H9 (cell line): ENCODE results near the gene ATAD2B. TPM values are rescaled to one million over a fixed set of nuclear protein-coding genes. Genes with fewer than 3 reads are reported as not detected.

Experiments
- DNase-seq: peaks from one replicate; pipeline ENCODE4 v3.0.0-alpha.2; 2017
- H2AFZ ChIP-seq: one replicate; pipeline ENCODE4 v1.6.1; 2013; ENCODE audit warnings: mild to moderate bottlenecking, low read length, control low read depth, moderate library complexity
- H2AK5ac ChIP-seq: 2 replicates; pipeline ENCODE4 v1.6.1; 2013; ENCODE audit warnings: low read length, control low read depth, mixed read lengths; ENCODE audit not compliant: insufficient read length
- H2BK120ac ChIP-seq: one replicate; pipeline ENCODE4 v1.6.1; 2013; ENCODE audit warnings: low read depth, mild to moderate bottlenecking, low read length, control low read depth, inconsistent platforms; ENCODE audit not compliant: poor library complexity, severe bottlenecking
- H2BK12ac ChIP-seq: 2 replicates; pipeline ENCODE4 v1.6.1; 2013; ENCODE audit warnings: low read length, control low read depth, mixed read lengths, low read depth; ENCODE audit not compliant: insufficient read length
- H2BK15ac ChIP-seq: 2 replicates; pipeline ENCODE4 v1.6.1; 2013; ENCODE audit warnings: low read depth, low read length, control low read depth
- H2BK20ac ChIP-seq: one replicate; pipeline ENCODE4 v1.6.1; 2013; ENCODE audit warnings: low read depth, mild to moderate bottlenecking, low read length, control low read depth, inconsistent platforms; ENCODE audit not compliant: poor library complexity, severe bottlenecking
- H2BK5ac ChIP-seq: 2 replicates; pipeline ENCODE4 v1.6.1; 2013; ENCODE audit warnings: low read length, control low read depth, mixed read lengths; ENCODE audit not compliant: insufficient read length
- H3K14ac ChIP-seq: 2 replicates; pipeline ENCODE4 v1.6.1; 2013; ENCODE audit warnings: low read length, control low read depth; ENCODE audit not compliant: insufficient read depth
- H3K18ac ChIP-seq: 2 replicates; pipeline ENCODE4 v1.6.1; 2013; ENCODE audit warnings: low read depth, mild to moderate bottlenecking, mixed read lengths, low read length, control low read depth; ENCODE audit not compliant: insufficient read length
- H3K23ac ChIP-seq: 2 replicates; pipeline ENCODE4 v1.6.1; 2013; ENCODE audit warnings: low read length, control low read depth, mixed read lengths, low read depth; ENCODE audit not compliant: insufficient read length
- H3K23me2 ChIP-seq: 2 replicates; pipeline ENCODE4 v1.6.1; 2013; ENCODE audit warnings: low read depth, mild to moderate bottlenecking, mixed read lengths, low read length, control low read depth; ENCODE audit not compliant: insufficient read length, poor library complexity, severe bottlenecking
- H3K27ac ChIP-seq: 2 replicates; pipeline ENCODE4 v1.5.1; 2013; ENCODE audit warnings: low read length, control low read depth, mixed read lengths, low read depth; ENCODE audit not compliant: insufficient read length
- H3K27me3 ChIP-seq: 2 replicates; pipeline ENCODE4 v1.6.1; 2013; ENCODE audit warnings: low read length, control low read depth, inconsistent platforms; ENCODE audit not compliant: insufficient read depth
- H3K4ac ChIP-seq: 2 replicates; pipeline ENCODE4 v1.6.1; 2013; ENCODE audit warnings: low read depth, mild to moderate bottlenecking, control low read depth, inconsistent platforms, low read length, moderate library complexity
- H3K4me1 ChIP-seq: 2 replicates; pipeline ENCODE4 v1.6.1; 2013; ENCODE audit warnings: low read length, control low read depth, inconsistent platforms; ENCODE audit not compliant: insufficient read depth
- H3K4me2 ChIP-seq: 2 replicates; pipeline ENCODE4 v1.6.1; 2013; ENCODE audit warnings: low read length, control low read depth, mixed read lengths; ENCODE audit not compliant: insufficient read length, insufficient read depth
- H3K56ac ChIP-seq: 2 replicates; pipeline ENCODE4 v1.6.1; 2013; ENCODE audit warnings: low read depth, mild to moderate bottlenecking, mixed read lengths, low read length, control low read depth; ENCODE audit not compliant: insufficient read length
- H3K79me1 ChIP-seq: 2 replicates; pipeline ENCODE4 v1.6.1; 2013; ENCODE audit warnings: low read depth, mild to moderate bottlenecking, moderate library complexity, low read length, control low read depth, inconsistent platforms; ENCODE audit not compliant: insufficient read depth, poor library complexity, severe bottlenecking
- H3K79me2 ChIP-seq: 2 replicates; pipeline ENCODE4 v1.6.1; 2013; ENCODE audit warnings: low read length, control low read depth, inconsistent platforms; ENCODE audit not compliant: insufficient read depth
- H3K9ac ChIP-seq: 2 replicates; pipeline ENCODE4 v1.6.1; 2013; ENCODE audit warnings: low read length, control low read depth, mixed read lengths; ENCODE audit not compliant: insufficient read length; ENCODE audit errors: extremely low read depth
- H3K9me3 ChIP-seq: one replicate; pipeline ENCODE4 v1.6.1; 2013; ENCODE audit warnings: low read depth, low read length, inconsistent platforms; ENCODE audit not compliant: control insufficient read depth
- H3T11ph ChIP-seq: one replicate; pipeline ENCODE4 v1.6.1; 2013; ENCODE audit warnings: mild to moderate bottlenecking, low read length, control low read depth, inconsistent platforms
- H4K20me1 ChIP-seq: one replicate; pipeline ENCODE4 v1.6.1; 2013; ENCODE audit not compliant: control insufficient read depth, insufficient read length, insufficient read depth
- H4K5ac ChIP-seq: 2 replicates; pipeline ENCODE4 v1.6.1; 2013; ENCODE audit warnings: low read depth, mild to moderate bottlenecking, mixed read lengths, low read length, control low read depth; ENCODE audit not compliant: insufficient read length
- H4K8ac ChIP-seq: replicated peaks from 2 replicates; pipeline ENCODE4 v1.6.1; 2013; ENCODE audit warnings: low read length, control low read depth, mixed read lengths, low read depth; ENCODE audit not compliant: insufficient read length
- H4K91ac ChIP-seq: 2 replicates; pipeline ENCODE4 v1.6.1; 2013; ENCODE audit warnings: low read depth, mild to moderate bottlenecking, moderate library complexity, mixed read lengths, low read length, control low read depth; ENCODE audit not compliant: insufficient read length
- H3K27ac Mint-ChIP-seq, 3 experiments: 2 replicates in 2 of 3; 3 replicates in 1 of 3; pipeline ENCODE4 v1.8.0; 2020 to 2021; ENCODE audit warnings: mixed read lengths in 3 of 3, mild to moderate bottlenecking in 1 of 3, moderate library complexity in 1 of 3
- H3K27me3 Mint-ChIP-seq: 2 replicates; pipeline ENCODE4 v1.8.0; 2021; ENCODE audit warnings: low read depth, mild to moderate bottlenecking, moderate library complexity, mixed read lengths
- H3K36me3 Mint-ChIP-seq, 3 experiments: 2 replicates in 2 of 3; 3 replicates in 1 of 3; pipeline ENCODE4 v1.8.0; 2020 to 2021; ENCODE audit warnings: low read depth in 3 of 3, mixed read lengths in 3 of 3; ENCODE audit not compliant: insufficient read depth in 1 of 3
- H3K4me1 Mint-ChIP-seq, 2 experiments: 2 replicates each; pipeline ENCODE4 v1.8.0; 2020; ENCODE audit warnings: mixed read lengths in 2 of 2
- H3K4me3 Mint-ChIP-seq, 2 experiments: 2 replicates in 1 of 2; 3 replicates in 1 of 2; pipeline ENCODE4 v1.8.0; 2020 to 2021; ENCODE audit warnings: mild to moderate bottlenecking in 2 of 2, mixed read lengths in 2 of 2, moderate library complexity in 1 of 2
- H3K9me3 Mint-ChIP-seq, 2 experiments: 2 replicates in 1 of 2; 3 replicates in 1 of 2; pipeline ENCODE4 v1.8.0; 2020; ENCODE audit warnings: mild to moderate bottlenecking in 2 of 2, mixed read lengths in 2 of 2, moderate library complexity in 1 of 2
- WGBS: extraction: QIAGEN DNeasy Blood & Tissue Kit; methylation state at CpG from one replicate; pipeline ENCODE4 v1.1.7; 2013; ENCODE audit warnings: missing lambda C conversion rate, low lambda C conversion rate, mixed read lengths; ENCODE audit not compliant: insufficient read length; ENCODE audit errors: extremely low coverage; 5-methylcytosine and 5-hydroxymethylcytosine counted together
- total RNA-seq: library from RNA; stranded (reverse); gene quantifications from 2 replicates; pipeline ENCODE4 v1.2.1, GENCODE V29; 2021
- TF ChIP-seq, protein P1 (sequence below): fragments of 200-600 bp; sonication (generic); conservative IDR thresholded peaks from 3 replicates; pipeline ENCODE4 v1.8.0; 2021; ENCODE audit warnings: antibody characterized with exemption, mild to moderate bottlenecking

ATAD2B gene
- total RNA-seq, 1 experiment from 2014 or later = 21.4 TPM

DNA sequence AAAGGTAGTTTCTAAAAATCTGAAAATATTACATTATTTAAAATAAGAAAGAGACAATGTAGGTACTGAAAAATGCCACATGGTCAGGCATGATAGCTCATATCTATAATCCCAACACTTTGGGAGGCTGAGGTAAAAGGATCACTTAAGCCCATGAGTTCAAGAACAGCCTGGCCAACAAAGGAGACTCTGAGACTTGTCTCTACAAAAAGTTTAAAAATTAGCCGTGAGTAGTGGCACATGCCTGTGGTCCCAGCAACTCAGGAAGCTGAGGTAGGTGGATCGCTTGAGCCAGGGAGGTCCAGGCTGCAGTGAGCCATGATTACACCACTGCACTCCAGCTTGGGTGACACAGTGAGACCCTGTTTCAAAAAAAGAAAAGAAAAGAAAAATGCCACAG is 21.8 kb downstream of the ATAD2B start:
- Histone ChIP-seq H3K4me1 (no peaks in the 10 kb centered on the region), H2BK15ac (no peak overlapping the region), H3K27ac (no peak overlapping the region), H3K4me2 (no peak overlapping the region), H4K5ac (no peak overlapping the region), H4K91ac (no peak overlapping the region), H3K27me3 (no peaks in the 10 kb centered on the region), H2AFZ (no peak overlapping the region), H2BK5ac (no peak overlapping the region), H3K23me2 (no peaks in the 10 kb centered on the region), H3T11ph (no peak overlapping the region), H3K9me3 (no peaks in the 10 kb centered on the region), H3K9ac (no peak overlapping the region), H3K56ac (no peak overlapping the region), H3K14ac (no peak overlapping the region), H3K79me2 (peaks cover 2% of the 10 kb centered on the region; the same call in 1 of the 2 replicates), H2BK12ac (no peak overlapping the region), H2AK5ac (no peak overlapping the region), H4K8ac (no peak overlapping the region), H2BK120ac (no peak overlapping the region), H3K4ac (no peak overlapping the region), H4K20me1 (no peaks in the 10 kb centered on the region), H3K18ac (no peak overlapping the region), H3K23ac (no peak overlapping the region), H3K79me1 (no peaks in the 10 kb centered on the region), H2BK20ac (no peak overlapping the region)
- Mint-ChIP-seq H3K27me3 (no peaks in the 10 kb centered on the region), H3K4me1 (peaks cover 9 to 10% of the 10 kb centered on the region in 2 experiments; a peak in 2 of 4 replicates), H3K9me3 (peaks cover 0 to 2% of the 10 kb centered on the region in 2 experiments; a peak in 2 of 5 replicates), H3K36me3 (peaks cover 0 to 4% (median 0%) of the 10 kb centered on the region in 3 experiments; a peak in 2 of 7 replicates), H3K27ac (peak overlapping the region; percentile 58 to 81 (median 63); a peak in 4 of 7 replicates), H3K4me3 (no peak overlapping the region)
- WGBS = no CpG with 5 or more reads among the region's 2 CpGs
- no peak for DNase-seq
- TF ChIP-seq, protein P1, sequence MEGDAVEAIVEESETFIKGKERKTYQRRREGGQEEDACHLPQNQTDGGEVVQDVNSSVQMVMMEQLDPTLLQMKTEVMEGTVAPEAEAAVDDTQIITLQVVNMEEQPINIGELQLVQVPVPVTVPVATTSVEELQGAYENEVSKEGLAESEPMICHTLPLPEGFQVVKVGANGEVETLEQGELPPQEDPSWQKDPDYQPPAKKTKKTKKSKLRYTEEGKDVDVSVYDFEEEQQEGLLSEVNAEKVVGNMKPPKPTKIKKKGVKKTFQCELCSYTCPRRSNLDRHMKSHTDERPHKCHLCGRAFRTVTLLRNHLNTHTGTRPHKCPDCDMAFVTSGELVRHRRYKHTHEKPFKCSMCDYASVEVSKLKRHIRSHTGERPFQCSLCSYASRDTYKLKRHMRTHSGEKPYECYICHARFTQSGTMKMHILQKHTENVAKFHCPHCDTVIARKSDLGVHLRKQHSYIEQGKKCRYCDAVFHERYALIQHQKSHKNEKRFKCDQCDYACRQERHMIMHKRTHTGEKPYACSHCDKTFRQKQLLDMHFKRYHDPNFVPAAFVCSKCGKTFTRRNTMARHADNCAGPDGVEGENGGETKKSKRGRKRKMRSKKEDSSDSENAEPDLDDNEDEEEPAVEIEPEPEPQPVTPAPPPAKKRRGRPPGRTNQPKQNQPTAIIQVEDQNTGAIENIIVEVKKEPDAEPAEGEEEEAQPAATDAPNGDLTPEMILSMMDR = no peak
